HCT116 (cell line): ENCODE results near the gene SGTB. TPM values are rescaled to one million over a fixed set of nuclear protein-coding genes. Genes with fewer than 3 reads are reported as not detected.
"Not testable (repeated sequence)": the region's sequence is repeated elsewhere in the genome, so short reads cannot be mapped to it uniquely, and the experiment has no call there.

Experiments used
- ATAC-seq: fragments of 200-7000 bp; cut with Tn5 transposase; 2 replicates; pipeline ENCODE4 v1.9.1; 2020; ENCODE audit warnings: mild to moderate bottlenecking, moderate library complexity
- BruUV-seq: library from RNA; stranded (reverse); fragments of 400-500 nt; replicated peaks from 2 replicates; lab custom pipeline; 2021; lab: Mats Ljungman, UMichigan
- CTCF ChIA-PET: fragments of 300-600 bp; sonication (Branson Sonifier 250); formaldehyde crosslinking; loops from one replicate; lab custom pipeline; 2021; ENCODE audit warnings: antibody characterized with exemption; lab: Charles Lee
- POLR2A ChIA-PET: fragments of 300-600, 350-600 bp; sonication (Branson Sonifier 250); formaldehyde crosslinking; loops from one replicate; lab custom pipeline; 2021; ENCODE audit warnings: antibody characterized with exemption; lab: Charles Lee
- RAD21 ChIA-PET, 2 experiments: fragments of 300-600 bp; sonication (Branson Sonifier 250); formaldehyde crosslinking; loops; one replicate each; lab custom pipeline; 2023; ENCODE audit warnings: low total read pairs in 2 of 2; ENCODE audit not compliant: uncharacterized antibody in 2 of 2, unreplicated experiment in 2 of 2, low non-redundant PET in 1 of 2; lab: Charles Lee
- DNase-seq: peaks from one replicate; pipeline ENCODE4 v3.0.0-alpha.2; 2010; ENCODE audit warnings: low read depth, low spot score
- H2AFZ ChIP-seq: fragments of 200-600 bp; shearing (Covaris generic), sonication (generic); 2 replicates; pipeline ENCODE4 v1.6.1; 2017; ENCODE audit warnings: low read depth, mixed run types, mixed read lengths, antibody characterized with exemption, low read length; ENCODE audit not compliant: poor library complexity, severe bottlenecking
- H3K27ac ChIP-seq: 2 replicates; pipeline ENCODE4 v1.5.1; 2012; ENCODE audit warnings: low read depth, low read length
- H3K27me3 ChIP-seq: fragments of 200-600 bp; sonication (generic); 2 replicates; pipeline ENCODE4 v1.6.1; 2016; ENCODE audit warnings: mixed run types, low read length, mixed read lengths; ENCODE audit not compliant: insufficient read depth
- H3K36me3 ChIP-seq, 2 experiments: fragments of 200-500 bp in 1 of 2; fragments of 200-600 bp in 1 of 2; sonication (Bioruptor generic) in 1 of 2; sonication (generic) in 1 of 2; 2 replicates each; pipeline versions ENCODE4 v1.5.1 to v1.6.1; 2014 to 2016; ENCODE audit warnings: low read length in 2 of 2, inconsistent platforms in 1 of 2, mixed read lengths in 1 of 2, mixed run types in 1 of 2; ENCODE audit not compliant: insufficient read depth in 2 of 2, control insufficient read depth in 1 of 2
- H3K4me1 ChIP-seq, 2 experiments: fragments of 200-600 bp in 1 of 2; sonication (generic) in 1 of 2; 2 replicates each; pipeline versions ENCODE4 v1.5.1 to v1.6.1; 2012 to 2017; ENCODE audit warnings: low read length in 2 of 2, inconsistent platforms in 1 of 2, mild to moderate bottlenecking in 1 of 2, mixed read lengths in 1 of 2, mixed run types in 1 of 2, moderate library complexity in 1 of 2; ENCODE audit not compliant: insufficient read depth in 2 of 2, control insufficient read depth in 1 of 2
- H3K4me2 ChIP-seq: fragments of 200-600 bp; sonication (generic); 2 replicates; pipeline ENCODE4 v1.6.1; 2017; ENCODE audit warnings: mixed run types, low read length, mixed read lengths
- H3K4me3 ChIP-seq, 2 experiments: fragments of 200-600 bp in 1 of 2; sonication (generic) in 1 of 2; replicated peaks in 1 of 2; 2 replicates each; pipeline ENCODE4 v1.5.1; 2011 to 2016; ENCODE audit warnings: low read length in 2 of 2, control low read depth in 1 of 2, low read depth in 1 of 2, mild to moderate bottlenecking in 1 of 2, mixed read lengths in 1 of 2, mixed run types in 1 of 2
- H3K79me2 ChIP-seq: fragments of 200-600 bp; sonication (generic); 2 replicates; pipeline ENCODE4 v1.6.1; 2017; ENCODE audit warnings: mild to moderate bottlenecking, mixed run types, low read length, moderate library complexity, mixed read lengths; ENCODE audit not compliant: insufficient read depth
- H3K9ac ChIP-seq: fragments of 200-600 bp; sonication (generic); 2 replicates; pipeline ENCODE4 v1.6.1; 2016; ENCODE audit warnings: low read length, mixed read lengths
- H3K9me2 ChIP-seq: fragments of 200-600 bp; sonication (generic), shearing (Covaris generic); 2 replicates; pipeline ENCODE4 v1.6.1; 2017; ENCODE audit warnings: mixed run types, mild to moderate bottlenecking, moderate library complexity; ENCODE audit not compliant: insufficient read depth
- H3K9me3 ChIP-seq, 2 experiments: fragments of 200-500 bp in 1 of 2; fragments of 200-600 bp in 1 of 2; sonication (Bioruptor generic) in 1 of 2; sonication (generic) in 1 of 2; 2 replicates each; pipeline ENCODE4 v1.6.1; 2014 to 2017; ENCODE audit warnings: low read length in 2 of 2, mixed read lengths in 2 of 2, inconsistent platforms in 1 of 2, low read depth in 1 of 2, mild to moderate bottlenecking in 1 of 2, mixed run types in 1 of 2, moderate library complexity in 1 of 2; ENCODE audit not compliant: control insufficient read depth in 1 of 2, insufficient read depth in 1 of 2
- H4K20me1 ChIP-seq: fragments of 200-600 bp; sonication (generic), shearing (Covaris generic); 2 replicates; pipeline ENCODE4 v1.6.1; 2017; ENCODE audit warnings: mixed run types, mild to moderate bottlenecking, moderate library complexity; ENCODE audit not compliant: insufficient read depth
- CBX3 ChIP-seq: IDR thresholded peaks from 2 replicates; pipeline ENCODE4 v1.6.1; 2012; ENCODE audit warnings: low read depth
- ELF1 ChIP-seq: IDR thresholded peaks from 2 replicates; pipeline ENCODE4 v1.6.1; 2012; ENCODE audit warnings: low read depth, borderline replicate concordance
- EZH2 ChIP-seq: fragments of 200-600 bp; sonication (generic); IDR thresholded peaks from 2 replicates; pipeline ENCODE4 v1.6.1; 2017; ENCODE audit warnings: antibody characterized with exemption, mixed run types
- EZH2phosphoT487 ChIP-seq: fragments of 200-600 bp; IDR thresholded peaks from 2 replicates; pipeline ENCODE4 v1.6.1; 2018; ENCODE audit warnings: antibody characterized with exemption, borderline replicate concordance
- FOSL1 ChIP-seq: IDR thresholded peaks from 2 replicates; pipeline ENCODE4 v1.6.1; 2012; ENCODE audit warnings: low read depth
- JUND ChIP-seq: IDR thresholded peaks from 2 replicates; pipeline ENCODE4 v1.6.1; 2012
- POLR2A ChIP-seq: IDR thresholded peaks from 2 replicates; pipeline ENCODE4 v1.7.0; 2011; ENCODE audit warnings: borderline replicate concordance; ENCODE audit not compliant: insufficient read depth, insufficient read length; ENCODE audit errors: extremely low read depth
- RAD21 ChIP-seq: IDR thresholded peaks from 2 replicates; pipeline ENCODE4 v1.6.1; 2012; ENCODE audit warnings: low read depth, mild to moderate bottlenecking
- SIN3A ChIP-seq: IDR thresholded peaks from 2 replicates; pipeline ENCODE4 v1.6.1; 2012; ENCODE audit warnings: low read depth
- SP1 ChIP-seq: IDR thresholded peaks from 2 replicates; pipeline ENCODE4 v1.6.1; 2012; ENCODE audit warnings: low read depth
- SRF ChIP-seq: IDR thresholded peaks from 2 replicates; pipeline ENCODE4 v1.6.1; 2012; ENCODE audit warnings: low read depth
- TCF7L2 ChIP-seq: IDR thresholded peaks from 2 replicates; pipeline ENCODE4 v1.7.0; 2011; ENCODE audit warnings: borderline replicate concordance, inconsistent platforms; ENCODE audit not compliant: insufficient read depth, insufficient read length; ENCODE audit errors: extremely low read depth
- ZNF274 ChIP-seq: fragments of 200-500 bp; sonication (Bioruptor generic); IDR thresholded peaks from 2 replicates; pipeline ENCODE4 v1.6.1; 2014; ENCODE audit warnings: mild to moderate bottlenecking, low read depth, low read length, inconsistent platforms
- intact Hi-C: fragments of 100-400 bp; cut with micrococcal nuclease; formaldehyde crosslinking; loops from 2 replicates; pipeline ENCODE4 v1.10.0; 2022
- total RNA-seq: library from RNA; stranded (reverse); gene quantifications from one replicate; pipeline ENCODE4 v1.2.1, GENCODE V29; 2021; ENCODE audit not compliant: unreplicated experiment
- TF ChIP-seq, protein P1 (sequence below): IDR thresholded peaks from 2 replicates; pipeline ENCODE4 v1.6.1; 2012
- TF ChIP-seq, protein P2 (sequence below): IDR thresholded peaks from 2 replicates; pipeline ENCODE4 v1.6.1; 2012
- TF ChIP-seq, protein P3 (sequence below): IDR thresholded peaks from 2 replicates; pipeline ENCODE4 v1.6.1; 2012; ENCODE audit warnings: low read depth
- TF ChIP-seq, protein P4 (sequence below): IDR thresholded peaks from 2 replicates; pipeline ENCODE4 v1.6.1; 2011; ENCODE audit warnings: mild to moderate bottlenecking, low read length, moderate library complexity; ENCODE audit not compliant: insufficient replicate concordance; ENCODE audit errors: extremely low read depth

The SGTB gene
- total RNA-seq, 1 experiment from 2014 or later = 12.6 TPM

DNA sequence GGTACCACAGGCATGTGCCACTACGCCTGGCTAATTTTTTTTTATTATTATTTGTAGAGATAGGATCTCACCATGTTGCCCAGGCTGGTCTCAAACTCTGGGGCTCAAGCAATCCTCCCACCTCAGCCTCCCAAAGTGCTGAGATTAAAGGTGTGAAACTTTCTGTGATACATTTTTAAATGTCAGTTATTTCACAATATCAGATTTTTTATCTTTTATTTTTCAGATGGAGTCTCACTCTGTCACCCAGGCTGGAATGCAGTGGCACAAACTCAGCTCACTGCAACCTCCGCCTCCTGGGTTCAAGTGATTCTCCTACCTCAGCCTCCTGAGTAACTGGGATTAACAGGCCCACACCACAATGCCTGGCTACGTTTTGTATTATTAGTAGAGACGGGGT is 99.9 kb downstream of the SGTB start:
- H3K36me3 ChIP-seq, H3K4me2 ChIP-seq, ATAC-seq, H2AFZ ChIP-seq, RAD21 ChIA-PET, H3K9me3 ChIP-seq, H3K4me3 ChIP-seq, H3K9me2 ChIP-seq, DNase-seq, BruUV-seq, POLR2A ChIA-PET, CTCF ChIA-PET, H4K20me1 ChIP-seq, H3K9ac ChIP-seq, H3K27ac ChIP-seq, H3K27me3 ChIP-seq, intact Hi-C loops: not testable (repeated sequence)
- Histone ChIP-seq H3K79me2 (peaks cover 36% of the 10 kb centered on the region), H3K4me1 (peaks cover 2 to 17% of the 10 kb centered on the region in 2 experiments; a peak in 2 of 4 replicates)

DNA sequence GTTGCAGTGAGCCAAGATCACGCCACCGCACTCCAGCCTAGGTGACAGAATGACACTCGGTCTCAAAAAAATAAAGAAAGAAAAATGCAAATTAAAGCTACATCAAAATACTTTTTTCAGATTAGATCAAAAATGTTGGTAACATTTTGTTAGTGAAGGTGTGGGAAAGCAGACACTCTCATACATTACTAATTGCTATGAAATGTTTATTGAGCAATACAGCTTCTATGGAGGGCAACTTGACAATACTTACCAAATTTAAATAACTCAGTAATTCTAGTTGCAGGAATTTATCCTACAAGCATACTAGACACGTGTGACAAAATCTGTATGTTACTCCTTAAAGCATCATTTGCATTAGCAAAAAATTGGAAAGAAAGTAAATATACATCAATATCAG is 101.9 kb downstream of the SGTB start:
- Histone ChIP-seq H3K27me3 (no peaks in the 10 kb centered on the region), H3K79me2 (peaks cover 18% of the 10 kb centered on the region), H3K4me2 (no peak overlapping the region), H3K9ac (no peak overlapping the region), H2AFZ (no peak overlapping the region), H3K9me3 (no peaks in the 10 kb centered on the region), H3K9me2 (no peaks in the 10 kb centered on the region), H3K4me3 (no peak overlapping the region), H3K36me3 (no peaks in the 10 kb centered on the region), H3K27ac (no peak overlapping the region), H3K4me1 (peaks cover 0 to 10% of the 10 kb centered on the region in 2 experiments; a peak in 2 of 4 replicates), H4K20me1 (peaks cover 3% of the 10 kb centered on the region; the same call in 1 of the 2 replicates)
- DNase-seq (no peak), ATAC-seq (no peak)
- no TSS peak for BruUV-seq
- RAD21 ChIA-PET = no interaction called here
- intact Hi-C loops = no loop called here
- CTCF ChIA-PET = no interaction called here
- POLR2A ChIA-PET = no interaction called here
- no peak for TF ChIP-seq ELF1
- TF ChIP-seq, protein P1, sequence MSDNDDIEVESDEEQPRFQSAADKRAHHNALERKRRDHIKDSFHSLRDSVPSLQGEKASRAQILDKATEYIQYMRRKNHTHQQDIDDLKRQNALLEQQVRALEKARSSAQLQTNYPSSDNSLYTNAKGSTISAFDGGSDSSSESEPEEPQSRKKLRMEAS = no peak
- TF ChIP-seq POLR2A = no peak
- TF ChIP-seq, protein P2, sequence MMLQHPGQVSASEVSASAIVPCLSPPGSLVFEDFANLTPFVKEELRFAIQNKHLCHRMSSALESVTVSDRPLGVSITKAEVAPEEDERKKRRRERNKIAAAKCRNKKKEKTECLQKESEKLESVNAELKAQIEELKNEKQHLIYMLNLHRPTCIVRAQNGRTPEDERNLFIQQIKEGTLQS = no peak
- no peak for TF ChIP-seq TCF7L2
- TF ChIP-seq EZH2 = no peak
- TF ChIP-seq, protein P3, sequence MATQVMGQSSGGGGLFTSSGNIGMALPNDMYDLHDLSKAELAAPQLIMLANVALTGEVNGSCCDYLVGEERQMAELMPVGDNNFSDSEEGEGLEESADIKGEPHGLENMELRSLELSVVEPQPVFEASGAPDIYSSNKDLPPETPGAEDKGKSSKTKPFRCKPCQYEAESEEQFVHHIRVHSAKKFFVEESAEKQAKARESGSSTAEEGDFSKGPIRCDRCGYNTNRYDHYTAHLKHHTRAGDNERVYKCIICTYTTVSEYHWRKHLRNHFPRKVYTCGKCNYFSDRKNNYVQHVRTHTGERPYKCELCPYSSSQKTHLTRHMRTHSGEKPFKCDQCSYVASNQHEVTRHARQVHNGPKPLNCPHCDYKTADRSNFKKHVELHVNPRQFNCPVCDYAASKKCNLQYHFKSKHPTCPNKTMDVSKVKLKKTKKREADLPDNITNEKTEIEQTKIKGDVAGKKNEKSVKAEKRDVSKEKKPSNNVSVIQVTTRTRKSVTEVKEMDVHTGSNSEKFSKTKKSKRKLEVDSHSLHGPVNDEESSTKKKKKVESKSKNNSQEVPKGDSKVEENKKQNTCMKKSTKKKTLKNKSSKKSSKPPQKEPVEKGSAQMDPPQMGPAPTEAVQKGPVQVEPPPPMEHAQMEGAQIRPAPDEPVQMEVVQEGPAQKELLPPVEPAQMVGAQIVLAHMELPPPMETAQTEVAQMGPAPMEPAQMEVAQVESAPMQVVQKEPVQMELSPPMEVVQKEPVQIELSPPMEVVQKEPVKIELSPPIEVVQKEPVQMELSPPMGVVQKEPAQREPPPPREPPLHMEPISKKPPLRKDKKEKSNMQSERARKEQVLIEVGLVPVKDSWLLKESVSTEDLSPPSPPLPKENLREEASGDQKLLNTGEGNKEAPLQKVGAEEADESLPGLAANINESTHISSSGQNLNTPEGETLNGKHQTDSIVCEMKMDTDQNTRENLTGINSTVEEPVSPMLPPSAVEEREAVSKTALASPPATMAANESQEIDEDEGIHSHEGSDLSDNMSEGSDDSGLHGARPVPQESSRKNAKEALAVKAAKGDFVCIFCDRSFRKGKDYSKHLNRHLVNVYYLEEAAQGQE = no peak
- no peak for TF ChIP-seq JUND
- no peak for TF ChIP-seq SIN3A
- no peak for TF ChIP-seq SP1
- no peak for TF ChIP-seq EZH2phosphoT487
- no peak for TF ChIP-seq RAD21
- no peak for TF ChIP-seq FOSL1
- no peak for TF ChIP-seq ZNF274
- TF ChIP-seq, protein P4, sequence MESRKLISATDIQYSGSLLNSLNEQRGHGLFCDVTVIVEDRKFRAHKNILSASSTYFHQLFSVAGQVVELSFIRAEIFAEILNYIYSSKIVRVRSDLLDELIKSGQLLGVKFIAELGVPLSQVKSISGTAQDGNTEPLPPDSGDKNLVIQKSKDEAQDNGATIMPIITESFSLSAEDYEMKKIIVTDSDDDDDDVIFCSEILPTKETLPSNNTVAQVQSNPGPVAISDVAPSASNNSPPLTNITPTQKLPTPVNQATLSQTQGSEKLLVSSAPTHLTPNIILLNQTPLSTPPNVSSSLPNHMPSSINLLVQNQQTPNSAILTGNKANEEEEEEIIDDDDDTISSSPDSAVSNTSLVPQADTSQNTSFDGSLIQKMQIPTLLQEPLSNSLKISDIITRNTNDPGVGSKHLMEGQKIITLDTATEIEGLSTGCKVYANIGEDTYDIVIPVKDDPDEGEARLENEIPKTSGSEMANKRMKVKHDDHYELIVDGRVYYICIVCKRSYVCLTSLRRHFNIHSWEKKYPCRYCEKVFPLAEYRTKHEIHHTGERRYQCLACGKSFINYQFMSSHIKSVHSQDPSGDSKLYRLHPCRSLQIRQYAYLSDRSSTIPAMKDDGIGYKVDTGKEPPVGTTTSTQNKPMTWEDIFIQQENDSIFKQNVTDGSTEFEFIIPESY = no peak
- no peak for TF ChIP-seq CBX3
- TF ChIP-seq SRF = no peak
